Calu3 (cell line): ENCODE data around the gene RND1. TPM values are rescaled to one million over a fixed set of nuclear protein-coding genes. Genes with fewer than 3 reads are reported as not detected.
A peak's percentile ranks its signal among the peaks of the same experiment; 100 is the strongest.

Source experiments
- BruUV-seq: library from RNA; stranded (reverse); fragments of 400-500 nt; replicated peaks from 2 replicates; lab custom pipeline; 2021; lab: Mats Ljungman, UMichigan
- CTCF ChIA-PET: fragments of 300-600 bp; sonication (Branson Sonifier 250); formaldehyde crosslinking; loops from one replicate; lab custom pipeline; 2022; ENCODE audit warnings: antibody characterized with exemption; lab: Charles Lee
- DNase-seq: peaks from one replicate; pipeline ENCODE4 v3.0.0; 2022
- H3K27ac Mint-ChIP-seq: one replicate; pipeline ENCODE4 v1.8.0; 2022; ENCODE audit warnings: mixed read lengths; ENCODE audit not compliant: unreplicated experiment
- H3K27me3 Mint-ChIP-seq: one replicate; pipeline ENCODE4 v1.8.0; 2022; ENCODE audit warnings: mixed read lengths; ENCODE audit not compliant: unreplicated experiment
- H3K36me3 Mint-ChIP-seq: one replicate; pipeline ENCODE4 v1.8.0; 2022; ENCODE audit warnings: mild to moderate bottlenecking, moderate library complexity, mixed read lengths; ENCODE audit not compliant: insufficient read depth, unreplicated experiment
- H3K4me1 Mint-ChIP-seq: one replicate; pipeline ENCODE4 v1.8.0; 2022; ENCODE audit warnings: mild to moderate bottlenecking, low read depth, mixed read lengths; ENCODE audit not compliant: unreplicated experiment
- H3K4me3 Mint-ChIP-seq: one replicate; pipeline ENCODE4 v1.8.0; 2022; ENCODE audit warnings: mild to moderate bottlenecking, low read depth, moderate library complexity, mixed read lengths; ENCODE audit not compliant: unreplicated experiment
- H3K9me3 Mint-ChIP-seq: one replicate; pipeline ENCODE4 v1.8.0; 2022; ENCODE audit warnings: low read depth, mixed read lengths; ENCODE audit not compliant: unreplicated experiment
- CTCF ChIP-seq: fragments of 200-600 bp; IDR thresholded peaks from one replicate; pipeline ENCODE4 v1.8.0; 2022; ENCODE audit warnings: antibody characterized with exemption; ENCODE audit not compliant: unreplicated experiment
- intact Hi-C: fragments of 100-400 bp; cut with micrococcal nuclease; formaldehyde crosslinking; loops from one replicate; pipeline ENCODE4 v1.10.0; 2022; ENCODE audit not compliant: unreplicated experiment
- total RNA-seq: library from RNA; stranded (reverse); gene quantifications from 2 replicates; pipeline ENCODE4 v1.2.3, GENCODE V29; 2022

The RND1 gene
- total RNA-seq, 1 experiment from 2014 or later: 14.2 TPM

GRCh38 chr12:48816143-48816854, 49.4 kb downstream of the RND1 start:
- H3K36me3 Mint-ChIP-seq: peaks cover 49% of the 10 kb centered on the region
- peak overlapping the region; percentile 87 for H3K4me3 Mint-ChIP-seq
- DNase-seq: no peak
- CTCF ChIA-PET: interaction anchor here (0.6 to 2.0 kb wide), 2 partner anchors 27 to 63 kb away, joined by 3 to 7 read pairs; no protein-coding TSS in a partner anchor
- H3K27me3 Mint-ChIP-seq: peaks cover 13% of the 10 kb centered on the region
- TF ChIP-seq CTCF: no peak
- peak overlapping the region; percentile 26 for H3K27ac Mint-ChIP-seq
- H3K4me1 Mint-ChIP-seq: peaks cover 12% of the 10 kb centered on the region
- intact Hi-C loops: no loop called here
- no peaks in the 10 kb centered on the region for H3K9me3 Mint-ChIP-seq
- BruUV-seq: no TSS peak

GRCh38 chr12:48815126-48816110, 50.3 kb downstream of the RND1 start:
- peak; percentile 65 for DNase-seq
- peaks cover 49% of the 10 kb centered on the region for H3K36me3 Mint-ChIP-seq
- peak overlapping the region; percentile 60 for H3K27ac Mint-ChIP-seq
- intact Hi-C loops: no loop called here
- H3K4me3 Mint-ChIP-seq: peak overlapping the region; percentile 87
- no peaks in the 10 kb centered on the region for H3K9me3 Mint-ChIP-seq
- CTCF ChIA-PET: interaction anchor here (0.6 to 2.0 kb wide), 9 partner anchors 14 to 133 kb away, joined by 3 to 7 read pairs (median 5); partner anchors contain the start of gene KANSL2
- peaks cover 13% of the 10 kb centered on the region for H3K27me3 Mint-ChIP-seq
- H3K4me1 Mint-ChIP-seq: peaks cover 20% of the 10 kb centered on the region
- BruUV-seq: no TSS peak
- TF ChIP-seq CTCF: no peak

- intact Hi-C loops: no loop called here
These were observed 51.2 kb downstream of the RND1 start for GRCh38 chr12:48814262-48815125.

More at GRCh38 chr12:48814262-48815125, 51.2 kb downstream of the RND1 start:
- Mint-ChIP-seq H3K9me3 (no peaks in the 10 kb centered on the region), H3K4me3 (peak overlapping the region; percentile 87), H3K36me3 (peaks cover 49% of the 10 kb centered on the region), H3K27ac (peak overlapping the region; percentile 60), H3K27me3 (peaks cover 13% of the 10 kb centered on the region), H3K4me1 (peaks cover 20% of the 10 kb centered on the region)
- no TSS peak for BruUV-seq
- DNase-seq: peak; percentile 92
- peak; percentile 90 for TF ChIP-seq CTCF
- CTCF ChIA-PET: interaction anchor here (0.6 to 2.0 kb wide), 8 partner anchors 13 to 132 kb away, joined by 3 to 7 read pairs (median 5); partner anchors contain the start of gene KANSL2
